GM12878 (cell line): ENCODE measurements around the gene SPATC1L. TPM values are rescaled to one million over a fixed set of nuclear protein-coding genes. Genes with fewer than 3 reads are reported as not detected.

Source experiments
- ATAC-seq: fragments of 200-7000 bp; cut with Tn5 transposase; 3 replicates; pipeline ENCODE4 v1.9.1; 2020; ENCODE audit warnings: mild to moderate bottlenecking, moderate library complexity
- BruUV-seq: library from RNA; stranded (reverse); fragments of 400-500 nt; replicated peaks from 2 replicates; lab custom pipeline; 2021; lab: Mats Ljungman, UMichigan
- CTCF ChIA-PET: fragments of 300-600 bp; sonication (Branson Sonifier 250); formaldehyde crosslinking; extraction: SDS; loops from one replicate; lab custom pipeline; 2021; ENCODE audit warnings: inconsistent platforms; lab: Yijun Ruan, JAX
- POLR2A ChIA-PET: fragments of 350-600 bp; formaldehyde crosslinking; extraction: SDS; loops from one replicate; lab custom pipeline; 2021; ENCODE audit warnings: inconsistent platforms; lab: Charles Lee
- RAD21 ChIA-PET: fragments of 300-600 bp; sonication (Branson Sonifier 250); formaldehyde crosslinking; loops from one replicate; lab custom pipeline; 2023; ENCODE audit warnings: antibody characterized with exemption; ENCODE audit not compliant: unreplicated experiment; lab: Charles Lee
- SMC1A ChIA-PET: fragments of 300-600 bp; sonication (Branson Sonifier 250); formaldehyde crosslinking; loops from one replicate; lab custom pipeline; 2023; ENCODE audit not compliant: unreplicated experiment, uncharacterized antibody; lab: Charles Lee
- DNase-seq: peaks from one replicate; pipeline ENCODE4 v3.0.0-alpha.2; 2011; ENCODE audit warnings: low read depth, low spot score
- FAIRE-seq: peaks from 3 replicates; lab custom pipeline; 2011; peaks lifted over from hg19 to GRCh38; lab: Jason Lieb, UNC
- H2AFZ ChIP-seq: 2 replicates; pipeline ENCODE4 v1.6.0; 2011; ENCODE audit warnings: low read depth, low read length, control low read depth; ENCODE audit not compliant: control insufficient read depth
- H3K27ac ChIP-seq: 2 replicates; pipeline ENCODE4 v1.5.1; 2011; ENCODE audit warnings: control low read depth; ENCODE audit not compliant: control insufficient read depth, insufficient read depth
- H3K27me3 ChIP-seq, 2 experiments: replicated peaks in 1 of 2; 2 replicates each; pipeline versions ENCODE4 v1.6.0 to v1.6.1; 2011; ENCODE audit warnings: low read length in 1 of 2; ENCODE audit not compliant: control insufficient read depth in 2 of 2, insufficient read depth in 2 of 2
- H3K36me3 ChIP-seq, 2 experiments: 2 replicates each; pipeline ENCODE4 v1.5.1; 2011; ENCODE audit warnings: low read length in 1 of 2; ENCODE audit not compliant: control insufficient read depth in 2 of 2, insufficient read depth in 2 of 2
- H3K4me1 ChIP-seq: 2 replicates; pipeline ENCODE4 v1.6.1; 2011; ENCODE audit warnings: mild to moderate bottlenecking, low read length, moderate library complexity, mixed read lengths; ENCODE audit not compliant: control insufficient read depth, insufficient read depth
- H3K4me2 ChIP-seq: 2 replicates; pipeline ENCODE4 v1.6.0; 2011; ENCODE audit warnings: control low read depth; ENCODE audit not compliant: control insufficient read depth, insufficient read depth
- H3K4me3 ChIP-seq: fragments of 200-600 bp; sonication (generic); 2 replicates; pipeline ENCODE4 v1.5.1; 2016
- H3K79me2 ChIP-seq: 2 replicates; pipeline ENCODE4 v1.6.0; 2011; ENCODE audit warnings: low read length; ENCODE audit not compliant: control insufficient read depth, insufficient read depth
- H3K9ac ChIP-seq: 2 replicates; pipeline ENCODE4 v1.8.0; 2011; ENCODE audit warnings: low read length, control low read depth, mixed read lengths; ENCODE audit not compliant: control insufficient read depth, insufficient read depth
- H3K9me3 ChIP-seq: replicated peaks from 3 replicates; pipeline ENCODE4 v1.5.1; 2011; ENCODE audit warnings: mild to moderate bottlenecking, low read length; ENCODE audit not compliant: control insufficient read depth, insufficient read depth
- H4K20me1 ChIP-seq: 2 replicates; pipeline ENCODE4 v1.6.0; 2011; ENCODE audit not compliant: control insufficient read depth, insufficient read depth
- BHLHE40 ChIP-seq, 2 experiments: fragments of 450-650 bp in 1 of 2; IDR thresholded peaks; 2 replicates each; pipeline ENCODE4 v1.6.1; 2011 to 2017; ENCODE audit warnings: low read depth in 2 of 2, borderline replicate concordance in 1 of 2, improper control_type of control experiment in 1 of 2, low read length in 1 of 2, mild to moderate bottlenecking in 1 of 2
- CBFB ChIP-seq: IDR thresholded peaks from 2 replicates; pipeline ENCODE4 v1.6.1; 2016; ENCODE audit warnings: antibody characterized with exemption, low read depth
- CBX3 ChIP-seq: fragments of 200-600 bp; sonication (generic); IDR thresholded peaks from 2 replicates; pipeline ENCODE4 v1.6.1; 2016; ENCODE audit warnings: low read depth, borderline replicate concordance
- CHD2 ChIP-seq: IDR thresholded peaks from 2 replicates; pipeline ENCODE4 v1.6.1; 2011; ENCODE audit warnings: low read depth, low read length, improper control_type of control experiment, borderline replicate concordance
- DPF2 ChIP-seq: fragments of 450-650 bp; IDR thresholded peaks from 2 replicates; pipeline ENCODE4 v1.6.1; 2017; ENCODE audit warnings: mild to moderate bottlenecking
- E4F1 ChIP-seq: fragments of 450-650 bp; IDR thresholded peaks from 2 replicates; pipeline ENCODE4 v1.6.1; 2018; ENCODE audit warnings: borderline replicate concordance, mild to moderate bottlenecking; ENCODE audit not compliant: partially characterized antibody
- HDAC2 ChIP-seq: fragments of 200-600 bp; sonication (generic); IDR thresholded peaks from 2 replicates; pipeline ENCODE4 v1.6.1; 2017
- IRF3 ChIP-seq: fragments of 450-650 bp; IDR thresholded peaks from 2 replicates; pipeline ENCODE4 v1.6.1; 2014; ENCODE audit warnings: mild to moderate bottlenecking
- POLR2A ChIP-seq: IDR thresholded peaks from 2 replicates; pipeline ENCODE4 v1.6.1; 2011; ENCODE audit warnings: low read depth, mild to moderate bottlenecking, low read length
- RUNX3 ChIP-seq: IDR thresholded peaks from 2 replicates; pipeline ENCODE4 v1.6.1; 2012; ENCODE audit warnings: low read length, inconsistent platforms
- WRNIP1 ChIP-seq: IDR thresholded peaks from 2 replicates; pipeline ENCODE4 v1.6.1; 2011; ENCODE audit warnings: low read depth, low read length, improper control_type of control experiment, borderline replicate concordance
- WGBS: methylation state at CpG from one replicate; pipeline ENCODE4 v1.1.6; 2016; ENCODE audit warnings: low lambda C conversion rate; ENCODE audit not compliant: insufficient replicate concordance, insufficient coverage; ENCODE audit errors: missing lambda C conversion rate; 5-methylcytosine and 5-hydroxymethylcytosine counted together
- in situ Hi-C: fragments of 300-500 bp; cut with MboI; formaldehyde crosslinking; loops from 9 replicates; pipeline ENCODE4 v1.14.3; 2018; ENCODE audit warnings: mixed read lengths
- intact Hi-C: fragments of 100-400 bp; cut with micrococcal nuclease; formaldehyde crosslinking; loops from one replicate; pipeline ENCODE4 v1.14.2; 2022; ENCODE audit not compliant: unreplicated experiment
- polyA plus RNA-seq, 11 experiments: library from polyadenylated mRNA; depleted of rRNA in 4 of 11; unstranded in 6 of 11; stranded (reverse) in 5 of 11; fragments of >200 nt; fragmentation: Nextera tagmentation in 4 of 11; fragmentation: Illumina TruSeq in 1 of 11; extraction: Ambion mirVana in 4 of 11; extraction: Trizol in 1 of 11; gene quantifications; 1 replicate in 1 of 11; 2 replicates in 10 of 11; pipeline versions ENCODE4 v1.2.1 to v1.2.3, GENCODE V29; 2011 to 2016; ENCODE audit warnings: inconsistent platforms in 2 of 11, missing spikeins in 2 of 11, low read depth in 1 of 11
- total RNA-seq, 4 experiments: library from RNA; depleted of rRNA in 3 of 4; stranded (reverse); fragments of >200 nt in 3 of 4; fragmentation: Illumina TruSeq in 1 of 4; extraction: Trizol in 1 of 4; gene quantifications; 2 replicates each; pipeline versions ENCODE4 v1.2.1 to v1.2.3, GENCODE V29; 2013 to 2021

Gene SPATC1L
- total and polyA plus RNA-seq, 10 of the 15 experiments (the other 5 are each of a cell fraction or from before 2014, with no cell fraction given), result 1.4 to 16.0 (median 7.0) TPM; not detected in 2

GRCh38 chr21:46206163-46207005 is 22.1 kb upstream of the SPATC1L start:
- Histone ChIP-seq H3K36me3 (peaks cover 0 to 7% of the 10 kb centered on the region in 2 experiments; a peak in 3 of 4 replicates), H4K20me1 (no peaks in the 10 kb centered on the region), H3K9me3 (no peaks in the 10 kb centered on the region), H3K9ac (no peak overlapping the region), H2AFZ (no peak overlapping the region), H3K27me3 (no peaks in the 10 kb centered on the region), H3K4me3 (no peak overlapping the region), H3K4me2 (no peak overlapping the region), H3K79me2 (no peaks in the 10 kb centered on the region), H3K27ac (no peak overlapping the region), H3K4me1 (no peaks in the 10 kb centered on the region)
- ChIA-PET POLR2A (no interaction called here), RAD21 (no interaction called here), SMC1A (no interaction called here), CTCF (no interaction called here)
- ATAC-seq (no peak), DNase-seq (no peak), FAIRE-seq (no peak)
- 86% methylated on average over 24 of the region's 24 CpGs for WGBS
- intact Hi-C loops, result no loop called here
- in situ Hi-C loops, result no loop called here
- TF ChIP-seq IRF3 (no peak), WRNIP1 (no peak), HDAC2 (no peak), CBX3 (no peak), CHD2 (no peak), RUNX3 (no peak), CBFB (no peak), E4F1 (no peak), POLR2A (no peak), DPF2 (no peak), BHLHE40 (IDR thresholded peaks at IDR 0.05; ENCODE audit: borderline replicate concordance in 1 of 2, low read depth in 2 of 2, low read length in 1 of 2) (no peak)
- BruUV-seq, result no TSS peak
